GM18520 (cell line): ENCODE measurements around the gene CRACDL.

Experiments
- ATAC-seq: cut with Tn5 transposase; IDR thresholded peaks from one replicate; pipeline ENCODE4 v1.9.1; 2021; ENCODE audit not compliant: unreplicated experiment

Gene CRACDL

GRCh38 chr2:98778741-98779483 is 157.1 kb downstream of the CRACDL start:
- ATAC-seq: no peak

GRCh38 chr2:98778151-98778550 is 157.9 kb downstream of the CRACDL start:
- no peak for ATAC-seq

- ATAC-seq: no peak
Measured at GRCh38 chr2:98777710-98778109, 158.3 kb downstream of the CRACDL start.

- no peak for ATAC-seq
Measured at GRCh38 chr2:98777076-98777475, 158.9 kb downstream of the CRACDL start.

DNA sequence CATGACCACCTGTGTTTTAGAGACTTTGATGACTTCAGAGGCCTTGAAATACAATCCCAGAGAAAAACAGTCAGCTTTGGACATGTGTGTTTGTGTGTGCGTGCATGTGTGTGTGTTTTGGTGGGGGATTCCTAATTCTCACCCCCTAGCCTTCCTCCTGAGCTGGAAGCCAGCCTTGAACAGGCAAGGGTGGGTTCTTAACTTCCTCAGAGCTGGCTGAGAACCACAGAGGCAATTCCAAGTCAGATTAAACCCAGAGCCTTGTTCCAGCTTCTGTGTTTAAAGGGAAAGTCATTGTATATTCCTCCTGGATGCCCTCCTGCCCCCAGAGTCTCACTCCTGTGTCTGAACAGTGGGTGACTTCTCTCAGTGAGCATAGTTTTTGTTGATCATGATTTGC is 159.9 kb downstream of the CRACDL start:
- ATAC-seq: no peak

DNA sequence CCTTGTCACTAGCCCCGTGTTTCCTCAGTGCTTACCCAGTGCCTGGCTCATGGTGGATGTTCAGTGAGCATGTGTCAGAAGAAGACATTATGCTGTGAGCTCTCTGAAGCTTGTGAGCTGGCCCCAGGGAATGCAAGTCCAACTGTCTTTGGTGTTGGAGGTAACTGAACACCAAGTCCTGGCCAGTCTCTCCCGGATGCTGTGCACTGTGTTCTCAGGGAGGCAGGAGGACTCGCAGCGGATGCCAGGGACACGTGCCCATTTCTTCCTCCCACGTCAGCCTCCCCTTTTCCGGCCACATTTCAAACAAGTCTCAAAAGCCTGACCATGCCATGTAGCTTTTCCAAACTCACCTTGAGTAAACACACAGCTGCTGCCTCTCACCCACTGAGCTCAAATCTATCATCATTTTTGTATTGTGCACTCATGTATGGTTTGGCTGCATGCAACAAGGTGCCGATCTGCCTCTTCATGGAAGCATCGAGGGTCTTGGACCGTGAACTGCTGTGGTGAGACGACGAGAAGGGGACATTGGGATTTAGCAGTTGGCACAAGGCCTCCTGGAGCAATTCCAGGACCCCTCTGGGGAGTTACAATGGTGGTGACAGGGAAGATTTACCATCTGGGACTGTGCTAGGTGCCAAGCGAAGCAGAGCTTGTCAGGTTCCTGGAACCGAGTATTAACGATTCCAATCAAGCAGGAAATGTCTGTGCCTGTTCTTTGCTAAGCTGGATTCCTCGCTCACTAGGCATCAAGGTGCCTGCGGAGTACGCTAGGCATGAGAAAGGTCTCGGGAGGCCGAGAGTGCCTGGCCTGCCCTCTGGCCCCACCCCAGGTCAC is 160.7 kb downstream of the CRACDL start:
- no peak for ATAC-seq

DNA sequence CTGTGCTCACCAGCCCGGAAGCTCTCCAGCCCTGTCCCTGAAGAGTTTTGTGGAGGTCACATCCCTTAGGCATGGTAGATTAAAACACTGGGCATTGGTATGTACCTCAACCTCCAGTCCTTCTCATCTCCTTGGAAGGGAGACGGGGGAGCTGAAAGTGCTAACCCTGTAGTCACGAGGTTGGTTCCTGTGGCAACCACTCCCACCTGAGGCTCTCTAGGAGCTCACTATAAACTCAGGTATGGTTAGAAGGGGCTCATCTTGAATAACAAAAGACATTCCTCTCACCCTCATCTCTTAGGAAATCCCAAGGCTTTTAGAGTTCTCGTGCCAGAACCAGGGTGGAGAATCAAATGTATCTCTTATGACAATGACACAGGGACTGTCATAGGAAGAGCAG is 162.1 kb downstream of the CRACDL start:
- no peak for ATAC-seq

DNA sequence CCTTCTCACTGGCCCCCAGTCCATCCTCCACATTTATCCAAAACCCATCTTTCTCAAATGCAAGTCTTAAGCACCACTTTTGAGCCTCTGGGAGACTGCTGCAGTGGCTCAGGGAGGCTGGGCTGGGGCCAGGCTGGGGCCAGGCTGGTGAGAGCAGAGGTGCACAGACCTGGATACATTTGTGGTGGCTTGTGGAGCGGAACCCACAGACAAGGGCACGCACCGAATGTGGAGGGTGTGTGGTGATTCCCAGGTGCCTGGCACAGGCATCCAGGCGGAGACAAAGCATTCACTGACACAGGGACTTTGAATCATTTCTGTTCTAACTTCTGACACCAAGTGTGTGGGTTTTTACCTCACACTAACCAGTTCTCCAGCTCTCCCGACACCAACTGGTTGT is 162.9 kb downstream of the CRACDL start:
- ATAC-seq: no peak

- no peak for ATAC-seq
Measured at GRCh38 chr2:98772536-98772935, 163.5 kb downstream of the CRACDL start.

DNA sequence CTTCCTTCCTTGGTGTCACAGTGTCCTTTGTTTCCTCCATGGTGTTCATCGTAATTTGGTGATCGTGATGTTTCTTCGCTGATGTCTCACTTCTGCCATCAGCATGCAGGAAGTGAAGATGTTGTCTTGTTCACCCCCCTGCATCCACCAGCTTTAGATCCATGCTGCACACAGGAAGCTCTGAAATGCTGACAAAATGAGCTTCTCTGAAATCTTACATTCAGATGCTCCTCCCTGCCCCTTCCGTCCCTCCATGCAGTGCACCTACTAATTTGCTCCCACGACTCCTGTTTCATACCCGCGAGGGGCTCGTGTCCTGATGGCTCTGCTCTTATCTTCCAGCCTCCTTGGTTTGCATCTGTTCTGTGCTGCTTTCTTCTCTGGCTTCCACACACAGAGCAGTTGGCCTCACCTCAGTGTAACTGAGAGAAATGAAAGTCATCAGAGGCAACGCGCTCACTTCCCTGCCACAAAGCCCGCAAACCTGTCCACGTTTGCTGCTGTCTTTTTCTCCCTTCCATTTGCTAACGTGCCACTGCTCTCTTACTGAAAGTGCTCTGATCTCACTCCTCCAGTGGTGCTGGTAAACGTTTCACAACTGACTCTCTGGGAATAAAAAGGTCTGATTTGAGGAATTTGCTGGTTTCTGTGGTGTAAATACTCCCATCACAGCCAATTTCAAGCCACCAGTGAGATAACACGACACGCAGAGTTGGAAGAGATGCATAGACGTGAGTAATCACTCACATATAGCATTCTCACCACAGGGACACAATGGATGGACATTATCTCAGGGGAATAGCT is 164.1 kb downstream of the CRACDL start:
- ATAC-seq: no peak

DNA sequence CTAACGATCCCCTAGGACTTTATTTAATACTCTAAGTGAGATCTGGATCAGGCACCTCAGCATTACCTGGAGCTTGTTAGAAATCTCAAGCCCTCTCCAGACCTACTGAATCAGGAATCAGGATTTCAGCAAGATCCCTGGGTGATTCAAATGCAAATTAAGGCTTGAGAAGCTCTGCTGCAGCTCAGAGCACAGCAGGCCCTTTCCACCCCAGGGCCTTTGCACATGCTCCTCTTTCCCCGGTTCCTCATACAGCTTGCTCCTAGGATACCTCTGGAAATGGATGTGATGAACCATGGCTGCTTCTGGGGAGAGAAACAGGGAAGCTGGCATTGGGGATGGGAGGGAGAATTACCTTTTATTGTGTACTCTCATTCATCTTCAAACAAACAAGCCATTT is 164.8 kb downstream of the CRACDL start:
- no peak for ATAC-seq

- no peak for ATAC-seq
Measured at GRCh38 chr2:98769784-98770183, 166.2 kb downstream of the CRACDL start.

DNA sequence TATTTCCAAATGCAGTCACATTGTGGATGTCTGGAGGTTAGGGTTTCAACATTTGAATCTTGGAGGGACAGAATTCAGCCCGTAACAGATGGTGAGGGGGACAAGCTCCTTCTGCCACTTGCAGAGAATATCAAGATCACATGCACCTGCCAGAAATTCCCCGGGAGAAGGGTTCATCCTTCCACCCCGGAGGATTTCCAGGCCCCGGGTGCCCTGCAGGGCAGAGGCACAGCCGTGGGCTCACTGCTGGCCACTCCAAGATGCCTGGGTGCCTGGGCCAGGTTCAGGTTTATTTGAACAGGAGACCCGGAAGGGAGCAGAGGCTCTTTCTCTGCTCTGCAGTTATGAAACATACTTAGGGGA is 166.9 kb downstream of the CRACDL start:
- ATAC-seq: no peak

- no peak for ATAC-seq
Measured at GRCh38 chr2:98768384-98769113, 167.5 kb downstream of the CRACDL start.

GRCh38 chr2:98764499-98764898 is 171.5 kb downstream of the CRACDL start:
- no peak for ATAC-seq

- no peak for ATAC-seq
Measured at GRCh38 chr2:98763209-98763951, 172.6 kb downstream of the CRACDL start.

GRCh38 chr2:98761909-98762308 is 174.1 kb downstream of the CRACDL start:
- no peak for ATAC-seq

DNA sequence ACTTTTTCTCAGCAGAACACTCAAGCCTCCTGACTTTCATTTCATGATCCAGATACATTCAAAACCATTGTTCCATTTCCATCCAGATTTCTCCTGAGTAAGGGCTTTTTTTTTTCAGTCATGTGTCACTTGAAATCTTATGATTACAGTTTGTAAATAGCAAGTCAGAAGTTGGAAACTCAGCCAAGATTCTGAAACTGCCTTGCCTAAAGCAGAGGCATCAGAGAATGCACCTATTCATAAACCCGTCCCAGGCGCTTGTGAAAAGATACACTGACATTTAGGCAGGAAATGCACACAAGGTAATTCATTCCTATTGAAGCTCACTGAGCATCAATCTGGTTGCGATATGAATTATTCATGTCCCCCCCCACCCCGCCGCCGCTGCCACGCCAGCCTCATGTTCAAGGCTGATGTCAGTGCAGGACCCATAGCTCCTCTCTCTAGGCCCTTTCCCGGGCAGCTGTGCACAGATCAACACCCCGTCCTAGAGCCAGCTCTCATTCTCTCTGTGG is 174.7 kb downstream of the CRACDL start:
- ATAC-seq: no peak

DNA sequence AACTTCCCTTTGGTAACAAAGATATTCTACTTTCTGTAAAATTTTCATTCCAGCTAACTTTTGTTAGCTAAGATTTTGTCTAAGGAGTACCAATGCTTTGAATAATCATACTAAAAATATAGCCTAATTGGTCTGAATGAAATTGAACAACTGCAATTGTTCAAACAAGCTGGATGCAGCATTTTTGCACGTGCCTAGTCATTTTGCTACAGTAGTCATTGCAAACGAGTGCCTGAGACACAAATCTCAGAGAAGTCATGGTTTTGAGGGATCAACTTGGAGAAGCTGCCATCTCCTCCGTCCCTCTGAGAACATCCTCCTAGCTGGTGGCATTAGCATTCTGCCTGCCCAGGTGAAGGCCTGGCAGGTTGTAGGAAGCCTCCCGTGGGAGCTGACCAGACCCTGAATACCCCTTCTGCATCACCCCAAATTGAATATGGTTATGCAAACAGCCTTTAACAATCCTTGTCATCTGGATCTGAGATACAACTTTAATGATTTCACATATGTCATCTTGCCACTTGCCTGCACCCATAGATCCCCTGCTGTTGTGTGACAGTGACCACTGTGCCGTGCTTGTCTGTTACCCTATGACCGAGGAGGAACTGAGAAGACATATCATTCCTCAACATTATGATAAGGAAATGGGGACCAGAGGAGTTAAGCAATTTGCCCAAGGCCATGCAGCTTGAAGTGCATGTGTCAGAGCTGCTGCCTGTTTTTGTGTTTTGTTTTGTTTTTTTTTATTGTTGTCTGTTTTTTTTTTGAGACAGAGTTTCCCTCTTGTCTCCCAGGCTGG is 176.0 kb downstream of the CRACDL start:
- ATAC-seq: no peak
